Neuronal stem cell (in vitro differentiated cells): ENCODE measurements around the gene SUN1.

ENCODE experiments used
- DNase-seq: peaks from one replicate; pipeline ENCODE4 v3.0.0-alpha.2; 2013; ENCODE audit warnings: low spot score
- H2AFZ ChIP-seq: one replicate; pipeline ENCODE4 v1.6.1; 2013; ENCODE audit warnings: mild to moderate bottlenecking, low read length, inconsistent platforms
- H2AK5ac ChIP-seq: 2 replicates; pipeline ENCODE4 v1.6.1; 2013; ENCODE audit warnings: low read depth, mild to moderate bottlenecking, inconsistent platforms, low read length, moderate library complexity, mixed read lengths
- H2BK120ac ChIP-seq: 2 replicates; pipeline ENCODE4 v1.6.1; 2013; ENCODE audit warnings: low read depth, mild to moderate bottlenecking, inconsistent platforms, low read length, moderate library complexity, mixed read lengths
- H2BK12ac ChIP-seq: one replicate; pipeline ENCODE4 v1.6.1; 2013; ENCODE audit warnings: low read length, inconsistent platforms
- H2BK15ac ChIP-seq: 2 replicates; pipeline ENCODE4 v1.6.1; 2013; ENCODE audit warnings: mild to moderate bottlenecking, low read length, inconsistent platforms, mixed read lengths
- H2BK5ac ChIP-seq: one replicate; pipeline ENCODE4 v1.6.1; 2013; ENCODE audit warnings: inconsistent platforms, mild to moderate bottlenecking, low read length, moderate library complexity
- H3K14ac ChIP-seq: one replicate; pipeline ENCODE4 v1.6.1; 2013; ENCODE audit warnings: low read length, inconsistent platforms
- H3K18ac ChIP-seq: 2 replicates; pipeline ENCODE4 v1.6.1; 2013; ENCODE audit warnings: low read length, inconsistent platforms
- H3K23ac ChIP-seq: 2 replicates; pipeline ENCODE4 v1.6.1; 2013; ENCODE audit warnings: low read depth, mild to moderate bottlenecking, mixed read lengths, low read length, inconsistent platforms; ENCODE audit not compliant: poor library complexity
- H3K27ac ChIP-seq: replicated peaks from 3 replicates; pipeline ENCODE4 v1.5.1; 2013; ENCODE audit warnings: low read length, inconsistent platforms
- H3K27me3 ChIP-seq, 3 experiments: 2 replicates each; pipeline ENCODE4 v1.6.1; 2013; ENCODE audit warnings: low read length in 3 of 3, mild to moderate bottlenecking in 2 of 3, inconsistent platforms in 1 of 3, low read depth in 1 of 3, mixed read lengths in 1 of 3, moderate library complexity in 1 of 3; ENCODE audit not compliant: control insufficient read depth in 3 of 3, insufficient read depth in 3 of 3
- H3K36me3 ChIP-seq, 2 donors: replicated peaks in 1 of 2; 2 replicates each; pipeline ENCODE4 v1.6.1; 2013; ENCODE audit warnings: low read length in 2 of 2; ENCODE audit not compliant: control insufficient read depth in 2 of 2, insufficient read depth in 2 of 2
- H3K4ac ChIP-seq: 2 replicates; pipeline ENCODE4 v1.6.1; 2013; ENCODE audit warnings: inconsistent platforms, mild to moderate bottlenecking, low read length, moderate library complexity
- H3K4me1 ChIP-seq, 2 donors: 1 replicate in 1 of 2; 2 replicates in 1 of 2; pipeline ENCODE4 v1.6.1; 2013; ENCODE audit warnings: low read length in 2 of 2, low read depth in 1 of 2; ENCODE audit not compliant: control insufficient read depth in 2 of 2, insufficient read depth in 1 of 2
- H3K4me2 ChIP-seq: one replicate; pipeline ENCODE4 v1.6.1; 2013; ENCODE audit warnings: mild to moderate bottlenecking, low read length, inconsistent platforms; ENCODE audit not compliant: insufficient read depth, poor library complexity, severe bottlenecking
- H3K4me3 ChIP-seq, 2 donors: 2 replicates each; pipeline ENCODE4 v1.5.1; 2013; ENCODE audit warnings: low read length in 2 of 2, mild to moderate bottlenecking in 2 of 2, inconsistent platforms in 1 of 2, moderate library complexity in 1 of 2
- H3K79me1 ChIP-seq: one replicate; pipeline ENCODE4 v1.6.1; 2013; ENCODE audit warnings: low read depth, mild to moderate bottlenecking, inconsistent platforms, low read length, moderate library complexity
- H3K9ac ChIP-seq: one replicate; pipeline ENCODE4 v1.6.1; 2013; ENCODE audit warnings: mild to moderate bottlenecking, low read depth, low read length, inconsistent platforms; ENCODE audit not compliant: poor library complexity
- H3K9me3 ChIP-seq, 2 donors: replicated peaks in 1 of 2; 2 replicates each; pipeline versions ENCODE3 to v1.6.1; 2013; ENCODE audit warnings: low read length in 2 of 2, mild to moderate bottlenecking in 2 of 2, inconsistent platforms in 1 of 2, low read depth in 1 of 2, mixed read lengths in 1 of 2, moderate library complexity in 1 of 2; ENCODE audit not compliant: control insufficient read depth in 2 of 2, insufficient read depth in 1 of 2
- H4K8ac ChIP-seq: one replicate; pipeline ENCODE4 v1.6.1; 2013; ENCODE audit warnings: low read depth, mild to moderate bottlenecking, inconsistent platforms, low read length, moderate library complexity
- H4K91ac ChIP-seq: one replicate; pipeline ENCODE4 v1.6.1; 2013; ENCODE audit warnings: low read length, low read depth, mild to moderate bottlenecking, inconsistent platforms; ENCODE audit not compliant: poor library complexity
- WGBS, 2 donors: extraction: QIAGEN DNeasy Blood & Tissue Kit; methylation state at CpG; one replicate each; pipeline ENCODE4 v1.1.7; 2013; ENCODE audit warnings: missing lambda C conversion rate in 2 of 2, mixed read lengths in 1 of 2; ENCODE audit not compliant: insufficient read length in 2 of 2, insufficient replicate concordance in 1 of 2; ENCODE audit errors: extremely low coverage in 2 of 2; 5-methylcytosine and 5-hydroxymethylcytosine counted together

The SUN1 gene

GRCh38 chr7:818031-818699 lies 14.1 kb upstream of the SUN1 start:
- Histone ChIP-seq H2AK5ac (no peak overlapping the region), H3K9ac (no peak overlapping the region), H3K36me3 (peaks cover 2 to 18% of the 10 kb centered on the region in 2 donors), H2BK120ac (no peak overlapping the region), H3K4me1 (peaks cover 4 to 9% of the 10 kb centered on the region in 2 donors), H3K4ac (no peak overlapping the region), H3K27me3 (no peaks in the 10 kb centered on the region), H3K27ac (no peak overlapping the region), H3K4me2 (no peak overlapping the region), H3K4me3 (peak overlapping the region in 1 of 2 donors; percentile 3), H2BK5ac (no peak overlapping the region), H3K23ac (no peak overlapping the region), H4K91ac (no peak overlapping the region), H4K8ac (no peak overlapping the region), H2BK15ac (no peak overlapping the region), H2BK12ac (no peak overlapping the region), H3K79me1 (peaks cover 19% of the 10 kb centered on the region), H2AFZ (no peak overlapping the region), H3K14ac (no peak overlapping the region), H3K18ac (no peak overlapping the region), H3K9me3 (peaks cover 0 to 9% of the 10 kb centered on the region in 2 donors)
- no CpG with 5 or more reads among the region's 8 CpGs for WGBS, 2 donors
- DNase-seq, result no peak

GRCh38 chr7:820341-820740 lies 11.9 kb upstream of the SUN1 start:
- no peak overlapping the region for H2BK5ac ChIP-seq
- H2BK15ac ChIP-seq, result no peak overlapping the region
- H2BK120ac ChIP-seq, result no peak overlapping the region
- no peak overlapping the region for H3K4me3 ChIP-seq
- no CpG with 5 or more reads among the region's 1 CpG for WGBS, 2 donors
- no peak overlapping the region for H2AFZ ChIP-seq
- no peak overlapping the region for H3K14ac ChIP-seq
- peaks cover 4 to 31% of the 10 kb centered on the region in 2 donors for H3K36me3 ChIP-seq
- no peak overlapping the region for H3K4me2 ChIP-seq
- no peak overlapping the region for H3K4ac ChIP-seq
- no peak overlapping the region for H3K23ac ChIP-seq
- H3K4me1 ChIP-seq, result peaks cover 0 to 5% of the 10 kb centered on the region in 2 donors
- H3K18ac ChIP-seq, result no peak overlapping the region
- peaks cover 0 to 9% of the 10 kb centered on the region in 2 donors for H3K9me3 ChIP-seq
- peaks cover 23% of the 10 kb centered on the region for H3K79me1 ChIP-seq
- no peak overlapping the region for H4K8ac ChIP-seq
- H3K27ac ChIP-seq, result no peak overlapping the region
- no peak overlapping the region for H2BK12ac ChIP-seq
- H4K91ac ChIP-seq, result no peak overlapping the region
- DNase-seq, result no peak
- H2AK5ac ChIP-seq, result no peak overlapping the region
- no peak overlapping the region for H3K9ac ChIP-seq
- H3K27me3 ChIP-seq, result no peaks in the 10 kb centered on the region

- peaks cover 3 to 5% of the 10 kb centered on the region in 2 donors for H3K4me1 ChIP-seq
- no peak overlapping the region for H3K4ac ChIP-seq
- H3K9me3 ChIP-seq, result peaks cover 0 to 12% of the 10 kb centered on the region in 2 donors
- peaks cover 26% of the 10 kb centered on the region for H3K79me1 ChIP-seq
- no peaks in the 10 kb centered on the region for H3K27me3 ChIP-seq
- no peak overlapping the region for H4K91ac ChIP-seq
- no peak overlapping the region for H2AFZ ChIP-seq
- H2BK5ac ChIP-seq, result no peak overlapping the region
- peaks cover 4 to 41% of the 10 kb centered on the region in 2 donors for H3K36me3 ChIP-seq
- H3K4me3 ChIP-seq, result no peak overlapping the region
- no peak for DNase-seq
- H2BK120ac ChIP-seq, result no peak overlapping the region
- no peak overlapping the region for H2BK15ac ChIP-seq
- H2AK5ac ChIP-seq, result no peak overlapping the region
- WGBS, 2 donors, result no CpG with 5 or more reads among the region's 11 CpGs
- no peak overlapping the region for H2BK12ac ChIP-seq
- H3K18ac ChIP-seq, result no peak overlapping the region
- H4K8ac ChIP-seq, result no peak overlapping the region
- H3K14ac ChIP-seq, result no peak overlapping the region
- H3K27ac ChIP-seq, result no peak overlapping the region
- no peak overlapping the region for H3K4me2 ChIP-seq
- no peak overlapping the region for H3K9ac ChIP-seq
- H3K23ac ChIP-seq, result no peak overlapping the region
Observed at GRCh38 chr7:821688-822087, 10.6 kb upstream of the SUN1 start.

- Histone ChIP-seq H3K4me2 (no peak overlapping the region), H2AFZ (no peak overlapping the region), H3K27ac (no peak overlapping the region), H3K9me3 (peaks cover 0 to 12% of the 10 kb centered on the region in 2 donors), H3K4me1 (peaks cover 2 to 3% of the 10 kb centered on the region in 2 donors), H3K23ac (no peak overlapping the region), H3K9ac (no peak overlapping the region), H4K91ac (no peak overlapping the region), H2BK120ac (no peak overlapping the region), H2AK5ac (no peak overlapping the region), H3K27me3 (no peaks in the 10 kb centered on the region), H2BK15ac (no peak overlapping the region), H3K14ac (no peak overlapping the region), H3K36me3 (peaks cover 4 to 41% of the 10 kb centered on the region in 2 donors), H3K4ac (no peak overlapping the region), H2BK12ac (no peak overlapping the region), H3K4me3 (no peak overlapping the region), H4K8ac (no peak overlapping the region), H2BK5ac (no peak overlapping the region), H3K79me1 (peaks cover 20% of the 10 kb centered on the region), H3K18ac (no peak overlapping the region)
- whole genome bisulfite sequencing, 2 donors, result no CpG with 5 or more reads among the region's 32 CpGs
- DNase-seq, result no peak
Observed at GRCh38 chr7:822692-823276, 9.5 kb upstream of the SUN1 start.
